ENCODE measurements around the gene TPRN. TPM values are rescaled to one million over a fixed set of nuclear protein-coding genes. Genes with fewer than 3 reads are reported as not detected.

The TPRN gene
- total and polyA plus RNA-seq, 2 experiments from 2014 or later = 6.4 to 29.2 TPM

- TF ChIP-seq CTCF (conservative IDR thresholded peaks at IDR 0.05; ENCODE audit: low read depth in 2 of 2) (no peak), EZH2 (IDR thresholded peaks at IDR 0.05; ENCODE audit: low read depth, unreplicated experiment) (no peak), POLR2AphosphoS5 (IDR thresholded peaks at IDR 0.05; ENCODE audit: low read depth) (no peak), EZH2phosphoT487 (IDR thresholded peaks at IDR 0.05; ENCODE audit: unreplicated experiment) (no peak), ZNF331 (CRISPR knock-in tag; IDR thresholded peaks at IDR 0.05; ENCODE audit: low read depth) (no peak), REST (IDR thresholded peaks at IDR 0.05; ENCODE audit: unreplicated experiment) (no peak)
These were observed 29.9 kb downstream of the TPRN start (continued) for GRCh38 chr9:137170486-137171148.

DNA sequence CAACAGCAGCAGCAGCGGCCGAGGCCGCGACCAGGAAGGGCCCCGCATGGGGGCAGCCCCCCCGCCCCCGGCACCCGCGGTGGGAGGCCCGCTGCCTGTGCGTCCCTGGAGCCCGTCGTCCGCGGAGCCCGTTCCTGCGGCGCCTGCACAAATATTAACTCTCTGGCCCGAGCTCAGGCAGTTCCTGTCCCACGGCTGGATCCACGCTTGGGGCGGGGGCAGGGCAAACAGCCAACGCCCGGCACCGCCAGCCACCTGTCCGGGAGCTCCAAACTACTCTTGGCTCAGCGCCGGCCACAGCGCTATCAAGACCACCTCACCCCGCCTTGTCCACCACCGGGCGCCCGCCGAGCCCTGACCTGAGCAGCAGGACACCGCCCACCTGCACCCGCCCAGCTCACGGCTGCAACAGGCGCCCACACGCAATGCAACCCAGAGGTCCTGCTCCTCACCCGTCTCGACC is 30.6 kb downstream of the TPRN start, which contains the start of gene LRRC26:
Gene LRRC26 (minus strand): TSS at position 156 of the 463 bp plus-strand sequence. CDS start 108 bp downstream, at position 48.
- no peaks in the 10 kb centered on the region for H3K36me3 ChIP-seq (ENCODE audit: insufficient read depth)
- Mint-ChIP-seq H3K4me3 (peak within 1 kb of the TSS; percentile 70), H3K27me3 (ENCODE audit: insufficient read depth, low read depth, poor library complexity) (peaks cover 58% of the 10 kb centered on the region), H3K9me3 (no peaks in the 10 kb centered on the region), H3K27ac (no peak within 1 kb of the TSS), H3K4me1 (peaks cover 5% of the 10 kb centered on the region; the same call in 2 of the 3 replicates), H3K36me3 (ENCODE audit: low read depth) (no peaks in the 10 kb centered on the region)
- no peaks in the 10 kb centered on the region for H4K20me1 ChIP-seq (replicated peaks; ENCODE audit: insufficient read depth)
- H3K27me3 ChIP-seq (ENCODE audit: insufficient read depth) = peaks cover 64% of the 10 kb centered on the region
- H3K79me2 ChIP-seq (replicated peaks; ENCODE audit: insufficient read depth) = no peaks in the 10 kb centered on the region
- H3K4me2 ChIP-seq = peak within 1 kb of the TSS; percentile 82
- no peak for DNase-seq (ENCODE audit: low spot score)
- no peaks in the 10 kb centered on the region for H3F3A ChIP-seq (replicated peaks; ENCODE audit: low read depth)
- H3K9me2 ChIP-seq (ENCODE audit: insufficient read depth) = no peaks in the 10 kb centered on the region
- H3K4me3 ChIP-seq = peak within 1 kb of the TSS; percentile 55
- H2AFZ ChIP-seq = peak within 1 kb of the TSS; percentile 69; the same call in 1 of the 2 replicates
- no peaks in the 10 kb centered on the region; the same call in 1 of the 2 replicates for H3K4me1 ChIP-seq (ENCODE audit: insufficient read depth)
- ATAC-seq = no peak
- H3K27ac ChIP-seq (ENCODE audit: low read depth) = no peak within 1 kb of the TSS
- TF ChIP-seq CREB1 (CRISPR knock-in tag; IDR thresholded peaks at IDR 0.05; ENCODE audit: low read depth) (no peak), JUNB (IDR thresholded peaks at IDR 0.05; ENCODE audit: unreplicated experiment) (no peak), CTCF (conservative IDR thresholded peaks at IDR 0.05; ENCODE audit: low read depth in 2 of 2) (no peak), NANOG (IDR thresholded peaks at IDR 0.05; ENCODE audit: borderline replicate concordance) (no peak), ZNF331 (CRISPR knock-in tag; IDR thresholded peaks at IDR 0.05; ENCODE audit: low read depth) (no peak), REST (IDR thresholded peaks at IDR 0.05; ENCODE audit: unreplicated experiment) (no peak), EZH2phosphoT487 (IDR thresholded peaks at IDR 0.05; ENCODE audit: unreplicated experiment) (no peak)

All from GM23338 (cell line).